Vagina (tissue), 2 donors: Measurements from ENCODE around the gene EPB42.
"Not testable (repeated sequence)": the region's sequence is repeated elsewhere in the genome, so short reads cannot be mapped to it uniquely, and the experiment has no call there.

ENCODE experiments used
- CTCF ChIP-seq, 3 experiments: fragments of 450-650 bp in 2 of 3; fragments of 200-600 bp in 1 of 3; sonication (generic) in 1 of 3; IDR thresholded peaks; one replicate each; pipeline ENCODE4 v1.5.1; 2017 to 2019; ENCODE audit warnings: antibody characterized with exemption in 3 of 3, mild to moderate bottlenecking in 2 of 3, moderate library complexity in 2 of 3
- POLR2A ChIP-seq, 2 donors: fragments of 450-650 bp; IDR thresholded peaks; one replicate each; pipeline ENCODE4 v1.6.1; 2017; ENCODE audit warnings: antibody characterized with exemption in 2 of 2, mild to moderate bottlenecking in 2 of 2, moderate library complexity in 2 of 2
- POLR2AphosphoS5 ChIP-seq, 2 donors: sonication (generic); formaldehyde crosslinking; IDR thresholded peaks; one replicate each; pipeline ENCODE4 v1.9.0; 2017; ENCODE audit warnings: antibody characterized with exemption in 2 of 2, mild to moderate bottlenecking in 2 of 2, low read depth in 1 of 2; ENCODE audit not compliant: insufficient read depth in 1 of 2

- TF ChIP-seq POLR2A (IDR thresholded peaks at IDR 0.05); CTCF (IDR thresholded peaks at IDR 0.05); POLR2AphosphoS5 (IDR thresholded peaks at IDR 0.05; ENCODE audit: insufficient read depth in 1 of 2, low read depth in 1 of 2): not testable (repeated sequence)
These were observed 22.3 kb downstream of the EPB42 start for GRCh38 chr15:43198556-43198955.
